ENCODE measurements around the gene XYLT1.

Gene XYLT1

DNA sequence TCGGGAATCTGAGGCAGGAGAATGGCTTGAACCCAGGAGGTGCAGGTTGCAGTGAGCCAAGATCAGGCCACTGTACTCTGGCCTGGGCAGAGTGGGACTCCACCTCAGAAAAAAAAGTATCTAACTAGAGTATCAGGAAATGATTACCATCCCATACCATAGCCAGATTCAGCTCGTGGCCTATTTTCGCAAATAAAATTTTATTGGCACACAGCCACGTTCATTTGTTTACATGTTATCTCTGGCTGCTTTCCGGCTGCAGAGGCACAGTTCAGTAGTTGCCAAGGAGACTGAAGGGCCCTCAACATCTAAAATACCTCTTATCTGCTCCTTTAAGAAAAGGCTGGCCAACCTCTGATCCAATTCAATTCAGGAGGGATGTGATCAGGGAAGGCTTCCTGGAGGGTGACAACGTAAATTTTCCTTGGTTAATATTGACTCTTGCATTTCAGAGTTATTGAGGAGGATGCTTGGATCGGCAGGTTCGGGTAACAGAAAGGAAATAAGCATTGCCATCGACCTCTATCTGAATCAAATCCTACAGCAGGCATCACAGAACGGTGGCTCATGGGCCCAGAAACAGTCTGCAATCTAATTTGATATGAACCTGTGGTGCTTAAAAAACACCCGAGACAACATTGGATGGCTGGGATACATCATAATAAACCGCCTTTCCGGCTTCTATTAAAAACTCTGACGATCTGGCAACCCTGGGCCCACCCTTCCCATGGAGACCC is 73.8 kb downstream of the XYLT1 start:
- DNase-seq = peak; percentile 41

- no peak for DNase-seq
Observed at GRCh38 chr16:17395849-17396480, 74.8 kb downstream of the XYLT1 start.

DNA sequence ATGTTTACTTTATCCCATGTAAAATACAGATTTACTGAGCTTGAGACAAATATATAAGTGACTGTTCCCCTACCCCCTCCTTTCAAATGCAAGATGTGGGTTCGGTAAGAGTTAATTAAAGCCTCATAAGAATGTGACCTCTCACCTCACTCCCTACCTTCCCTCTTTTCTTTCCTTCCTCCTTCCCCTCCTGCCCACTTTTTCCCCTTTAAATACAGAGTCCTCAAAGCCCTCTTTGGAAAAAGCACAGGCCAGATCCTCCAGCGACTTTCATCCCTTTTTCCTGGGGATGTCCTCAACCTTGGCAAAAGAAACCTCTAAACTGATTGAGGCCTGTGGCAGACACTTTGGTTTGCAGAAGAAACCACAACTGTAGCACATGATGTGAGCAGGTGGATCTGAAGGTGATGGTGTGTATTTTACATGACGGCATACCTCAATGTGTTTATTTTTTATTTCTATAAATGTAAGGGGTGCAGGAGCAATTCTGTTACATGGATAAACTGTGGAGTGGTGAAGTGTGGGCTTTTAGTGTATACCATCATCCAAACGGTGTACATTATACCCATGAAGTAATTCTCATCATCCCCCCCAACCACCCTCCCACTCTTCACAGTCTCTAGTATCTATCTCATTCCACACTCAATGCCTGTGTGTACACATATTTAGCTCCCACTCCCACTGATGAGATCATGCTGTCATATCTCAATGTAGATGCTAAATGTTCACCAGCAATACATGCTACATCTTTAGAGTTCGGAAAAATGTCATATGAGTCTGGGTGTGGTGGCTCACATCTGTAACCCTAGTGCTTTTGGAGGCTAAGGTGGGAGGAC is 77.7 kb downstream of the XYLT1 start:
- no peak for DNase-seq

- DNase-seq = no peak
Observed at GRCh38 chr16:17392127-17392856, 78.5 kb downstream of the XYLT1 start.

- DNase-seq = no peak
Observed at GRCh38 chr16:17391715-17392114, 79.0 kb downstream of the XYLT1 start.

DNA sequence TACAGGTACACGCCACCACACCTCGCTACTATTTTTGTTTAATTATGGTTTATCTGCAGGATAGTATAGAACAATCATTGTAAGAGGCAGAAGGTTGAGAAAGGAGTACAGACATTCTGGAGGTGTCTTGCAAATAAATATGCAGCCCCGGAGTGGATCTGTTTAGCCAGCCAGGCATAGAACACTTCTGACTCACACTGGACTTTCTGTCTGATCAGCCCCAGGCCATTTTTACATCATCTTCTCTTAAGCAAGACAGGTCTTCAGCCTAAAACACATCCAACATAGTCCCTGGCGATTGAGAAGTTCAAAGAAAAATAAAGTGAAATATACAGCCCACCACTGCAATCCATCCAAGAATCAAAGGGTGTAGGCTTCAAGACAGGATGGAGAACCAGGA is 81.4 kb downstream of the XYLT1 start:
- DNase-seq = no peak

DNA sequence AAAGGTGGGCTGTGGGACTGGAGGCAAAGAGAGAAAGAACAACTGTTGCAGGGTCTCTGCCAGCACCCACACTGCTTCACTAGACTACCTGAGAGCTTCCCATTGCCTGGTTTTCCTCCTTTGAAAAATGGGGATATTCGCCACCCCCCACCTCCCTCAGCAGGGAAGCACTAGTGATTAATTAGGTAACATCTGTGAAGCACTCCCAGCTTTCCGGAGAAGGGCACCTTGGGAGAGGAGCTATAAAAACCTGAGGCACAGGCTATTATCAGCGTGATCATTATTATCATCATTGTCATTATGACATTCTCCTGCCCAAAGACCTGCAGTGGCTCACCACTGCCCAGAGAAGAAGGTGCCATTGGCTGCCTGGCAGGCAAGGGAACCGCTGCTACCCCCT is 83.5 kb downstream of the XYLT1 start:
- DNase-seq = no peak

DNA sequence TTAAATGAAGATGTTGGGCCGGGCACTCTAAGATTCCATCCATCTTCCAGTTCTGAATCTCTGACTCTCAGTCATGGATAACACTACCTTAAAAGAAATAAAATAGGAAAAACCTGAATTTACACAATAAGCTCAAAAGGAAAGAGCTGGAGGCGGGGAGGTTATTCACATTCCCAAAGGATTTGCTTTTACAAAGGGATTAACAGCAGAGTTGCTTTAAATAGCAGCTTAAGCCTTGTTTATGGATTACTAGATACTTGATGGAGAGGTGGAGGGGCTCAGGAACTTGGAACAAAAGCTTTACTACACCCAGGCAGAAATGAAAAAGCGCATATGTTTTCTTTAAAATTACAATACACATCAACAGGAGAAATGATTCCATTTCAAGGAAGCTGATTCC is 84.5 kb downstream of the XYLT1 start:
- no peak for DNase-seq

DNA sequence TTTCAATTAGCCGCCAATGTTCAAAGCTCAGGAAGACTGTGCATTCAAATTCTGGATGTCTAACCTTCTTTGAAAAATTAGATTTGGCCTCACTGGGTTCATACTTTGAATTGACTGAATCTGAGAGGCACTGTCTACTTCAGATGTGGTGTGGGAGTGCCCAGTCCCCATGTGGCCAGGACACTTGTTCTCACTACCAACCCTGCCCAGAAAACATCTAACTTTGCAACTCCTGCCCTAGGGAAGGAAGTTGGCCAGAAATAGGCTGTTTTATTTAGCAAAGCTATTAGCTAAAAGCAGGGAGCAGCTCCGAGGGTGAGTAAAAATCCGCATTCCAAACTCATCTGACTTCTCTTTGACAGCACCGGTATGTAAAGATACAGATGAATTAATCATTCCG is 86.3 kb downstream of the XYLT1 start:
- DNase-seq = no peak

GRCh38 chr16:17382949-17383863 is 87.6 kb downstream of the XYLT1 start:
- DNase-seq = no peak

DNA sequence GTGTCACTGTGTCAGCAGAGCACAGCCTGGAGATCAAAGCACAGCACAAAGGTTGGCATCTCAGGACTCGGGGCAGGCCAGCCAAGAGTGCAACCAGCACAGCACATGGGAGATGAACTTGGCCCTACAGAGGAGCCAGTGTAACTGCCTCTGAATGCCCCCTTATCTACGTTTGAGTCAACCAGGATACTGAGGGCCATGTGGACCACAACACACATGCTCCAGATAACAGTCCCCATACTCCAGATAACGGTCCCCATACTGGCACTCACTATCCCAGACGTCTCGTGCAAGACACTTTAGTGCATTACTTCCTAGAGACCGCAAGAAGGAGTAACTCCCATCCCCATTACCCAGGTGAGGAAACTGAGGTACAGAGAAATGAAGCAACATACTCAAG is 88.2 kb downstream of the XYLT1 start:
- no peak for DNase-seq

GRCh38 chr16:17381784-17382183 is 89.0 kb downstream of the XYLT1 start:
- no peak for DNase-seq

DNA sequence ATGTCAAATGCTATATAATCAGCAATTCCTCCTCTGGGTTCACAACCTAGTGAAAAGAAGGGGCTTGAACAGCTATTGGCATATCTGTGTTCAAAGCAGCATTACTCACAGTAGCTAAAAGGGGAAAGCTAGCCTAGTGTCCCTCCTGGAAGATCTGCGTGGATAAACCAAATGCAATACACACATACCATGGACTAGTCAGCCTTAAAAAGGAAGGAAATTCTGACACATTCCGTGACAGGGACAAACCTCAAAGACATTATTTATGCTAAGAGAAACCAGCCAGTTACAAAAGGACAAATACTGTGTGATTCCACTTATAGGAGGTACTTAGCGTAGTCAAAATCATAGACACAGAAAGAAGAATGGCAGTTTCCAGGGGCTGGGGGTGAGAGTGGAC is 90.1 kb downstream of the XYLT1 start:
- DNase-seq = no peak

- DNase-seq = no peak
Observed at GRCh38 chr16:17379121-17379571, 91.6 kb downstream of the XYLT1 start.

DNA sequence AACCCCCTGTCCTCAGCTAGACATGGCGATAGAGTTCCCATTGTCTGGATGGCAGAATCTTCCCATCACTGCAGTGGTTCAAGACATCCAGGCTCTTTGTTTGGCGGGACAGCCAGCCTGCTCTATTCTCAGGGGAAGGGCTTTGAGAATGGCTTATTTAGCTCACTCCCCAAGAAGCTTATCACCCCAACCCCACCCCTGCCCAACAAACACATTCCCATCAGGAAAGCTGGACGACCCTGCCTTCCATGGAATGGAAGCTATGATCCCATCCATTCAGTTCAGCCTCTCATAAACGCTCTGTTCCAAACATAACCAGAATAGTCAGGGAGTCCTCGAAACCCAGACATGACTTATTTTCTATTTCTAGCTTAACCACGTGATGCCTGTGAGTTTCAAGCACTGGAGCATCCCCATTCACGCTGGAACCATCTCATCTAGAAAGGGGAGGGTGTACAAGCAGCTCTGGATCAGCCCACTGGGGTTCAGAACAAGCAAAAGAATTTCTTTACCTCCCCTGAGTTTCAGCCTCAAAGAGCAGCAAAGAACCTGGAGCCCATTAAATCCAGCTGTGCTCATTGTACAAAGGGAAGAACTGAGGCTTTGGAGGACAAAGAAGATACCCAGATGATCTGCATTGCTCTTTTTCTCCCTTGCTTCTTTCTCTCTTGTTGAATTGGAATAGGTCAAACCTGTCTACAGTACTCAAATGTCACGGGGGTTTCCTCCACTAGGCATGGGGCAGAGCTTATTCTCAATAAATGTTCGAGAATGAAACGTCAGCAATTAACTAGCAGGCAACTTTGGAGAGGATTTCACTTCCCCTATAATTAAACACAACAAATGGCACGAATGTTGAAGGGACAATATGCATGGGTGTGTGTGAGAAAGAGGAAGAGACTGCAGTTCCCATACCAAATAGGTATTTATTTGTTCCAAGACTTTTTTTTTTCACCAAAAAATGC is 93.1 kb downstream of the XYLT1 start:
- no peak for DNase-seq

DNA sequence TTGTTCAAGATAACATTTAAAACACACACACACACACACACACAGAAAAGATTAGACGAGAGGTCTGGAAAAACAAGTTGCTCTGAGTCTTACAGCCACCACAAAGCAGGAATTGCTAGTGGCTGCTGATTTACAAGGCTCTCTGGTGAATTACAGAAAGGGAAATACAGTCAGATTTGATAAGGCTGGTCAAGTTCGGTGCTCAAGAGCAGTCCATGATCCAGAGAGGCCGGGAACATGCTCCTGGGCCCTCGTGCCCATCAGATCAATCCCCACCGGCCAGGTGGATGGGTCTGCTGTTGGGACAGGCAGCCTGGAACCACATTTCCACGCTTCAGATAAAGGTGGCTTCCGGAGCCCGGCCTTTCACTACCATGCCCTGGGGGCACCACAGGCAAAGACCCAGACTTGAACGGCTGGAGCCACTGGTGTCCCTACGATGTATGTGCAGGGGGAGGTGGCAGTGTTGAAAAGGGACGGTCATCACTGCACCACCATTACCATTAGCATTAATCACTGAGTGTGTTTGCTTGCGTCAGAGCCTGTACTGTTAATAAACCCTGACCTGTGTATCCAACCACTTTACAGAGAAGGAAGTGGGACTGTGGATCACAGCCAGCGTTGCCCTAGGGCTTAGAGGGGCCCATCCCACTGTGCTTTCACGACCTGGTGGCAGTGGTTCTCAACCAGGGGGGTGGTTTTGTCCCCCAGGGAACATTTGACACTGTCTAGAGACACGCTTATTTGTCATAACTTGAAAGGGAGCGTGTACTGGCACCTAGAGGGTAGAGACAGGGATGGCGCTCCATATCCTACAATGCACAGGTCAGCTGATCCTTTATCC is 95.1 kb downstream of the XYLT1 start:
- DNase-seq = no peak

GRCh38 chr16:17374668-17375255 is 96.0 kb downstream of the XYLT1 start:
- no peak for DNase-seq

DNA sequence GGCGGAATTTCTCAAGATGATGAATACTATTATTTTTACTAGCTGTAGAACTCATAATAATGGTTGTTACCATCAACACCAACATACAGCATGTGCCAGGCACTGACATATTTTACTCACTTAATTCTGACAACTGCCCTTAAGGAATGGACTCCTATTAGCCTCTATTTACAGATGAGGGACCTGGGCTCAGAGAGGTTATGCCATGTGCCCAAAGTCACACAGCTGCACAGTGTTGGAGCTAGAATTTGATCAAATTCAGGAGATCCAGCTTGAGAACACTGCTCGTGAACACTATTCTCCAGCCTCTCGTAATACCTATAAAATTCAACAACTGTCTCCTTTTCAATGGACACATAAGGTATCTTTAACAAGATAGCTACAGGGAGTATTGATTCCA is 97.2 kb downstream of the XYLT1 start:
- DNase-seq = no peak

- DNase-seq = no peak
Observed at GRCh38 chr16:17372386-17372785, 98.4 kb downstream of the XYLT1 start.

Measured in T-helper 9 cell (primary cell).